HepG2 (cell line): Measurements from ENCODE around the gene SLC4A2. TPM values are rescaled to one million over a fixed set of nuclear protein-coding genes. Genes with fewer than 3 reads are reported as not detected.
A peak's percentile ranks its signal among the peaks of the same experiment; 100 is the strongest.

Experiments
- DNMT3B ChIP-seq: conservative IDR thresholded peaks from 2 replicates; pipeline ENCODE4 v1.6.1; 2016; ENCODE audit warnings: missing biosample characterization, control low read depth
- HIC2 ChIP-seq: sonication (generic); formaldehyde crosslinking; IDR thresholded peaks from 2 replicates; pipeline ENCODE4 v1.9.0; 2022; ENCODE audit warnings: low read depth, missing genetic modification reagents
- HMGXB4 ChIP-seq, 2 experiments: sonication (generic) in 1 of 2; formaldehyde crosslinking in 1 of 2; IDR thresholded peaks; 2 replicates each; pipeline versions ENCODE4 v1.4.0 to v1.6.1; 2018 to 2020; ENCODE audit warnings: missing genetic modification reagents in 2 of 2, borderline replicate concordance in 1 of 2, low read depth in 1 of 2, mild to moderate bottlenecking in 1 of 2, missing biosample characterization in 1 of 2
- HNF4A ChIP-seq: sonication (generic); formaldehyde crosslinking; IDR thresholded peaks from 2 replicates; pipeline ENCODE4 v1.4.0; 2020; ENCODE audit warnings: missing genetic modification reagents
- NKX3-1 ChIP-seq: sonication (generic); formaldehyde crosslinking; IDR thresholded peaks from 2 replicates; pipeline ENCODE4 v1.5.0; 2020; ENCODE audit warnings: missing genetic modification reagents
- PAWR ChIP-seq: sonication (generic); formaldehyde crosslinking; IDR thresholded peaks from 2 replicates; pipeline ENCODE4 v1.4.0; 2020; ENCODE audit warnings: missing genetic modification reagents, mild to moderate bottlenecking, borderline replicate concordance
- RBAK ChIP-seq: sonication (generic); formaldehyde crosslinking; IDR thresholded peaks from 2 replicates; pipeline ENCODE4 v1.5.1; 2020; ENCODE audit warnings: mild to moderate bottlenecking, missing genetic modification reagents
- REL ChIP-seq: sonication (generic); formaldehyde crosslinking; conservative IDR thresholded peaks from 2 replicates; pipeline ENCODE4 v1.8.0; 2022; ENCODE audit warnings: mild to moderate bottlenecking, missing genetic modification reagents, moderate library complexity
- SMAD1 ChIP-seq: sonication (generic); formaldehyde crosslinking; IDR thresholded peaks from 2 replicates; pipeline ENCODE4 v1.4.0; 2020; ENCODE audit warnings: missing genetic modification reagents, low read depth, mild to moderate bottlenecking, borderline replicate concordance
- SOX5 ChIP-seq: IDR thresholded peaks from 2 replicates; pipeline ENCODE4 v1.6.1; 2016; ENCODE audit warnings: borderline replicate concordance
- TRIM22 ChIP-seq: fragments of 450-650 bp; IDR thresholded peaks from 2 replicates; pipeline ENCODE4 v1.6.1; 2017
- ZBTB21 ChIP-seq: sonication (generic); formaldehyde crosslinking; IDR thresholded peaks from 2 replicates; pipeline ENCODE4 v1.4.0; 2020; ENCODE audit warnings: missing genetic modification reagents
- ZFY ChIP-seq: sonication (generic); formaldehyde crosslinking; IDR thresholded peaks from 2 replicates; pipeline ENCODE4 v1.4.0; 2020; ENCODE audit warnings: missing genetic modification reagents
- ZNF563 ChIP-seq: sonication (generic); formaldehyde crosslinking; IDR thresholded peaks from 2 replicates; pipeline ENCODE4 v1.8.0; 2022; ENCODE audit warnings: mild to moderate bottlenecking, moderate library complexity, missing genetic modification reagents
- ZNF564 ChIP-seq: sonication (generic); formaldehyde crosslinking; IDR thresholded peaks from 2 replicates; pipeline ENCODE4 v1.8.1; 2023; ENCODE audit warnings: mild to moderate bottlenecking, missing genetic modification reagents
- polyA plus RNA-seq, 8 experiments: library from polyadenylated mRNA; depleted of rRNA in 3 of 8; stranded (reverse) in 7 of 8; unstranded in 1 of 8; fragments of >200 nt; fragmentation: Illumina TruSeq in 4 of 8; extraction: Trizol in 4 of 8; gene quantifications; 2 replicates each; pipeline versions ENCODE4 v1.2.1 to v1.2.3, GENCODE V29; 2011 to 2016; ENCODE audit warnings: low read depth in 4 of 8, missing spikeins in 1 of 8, mixed read lengths in 1 of 8; ENCODE audit not compliant: insufficient read depth in 1 of 8
- total RNA-seq, 5 experiments: library from RNA; depleted of rRNA; stranded (reverse); fragments of >200 nt; fragmentation: Illumina TruSeq; extraction: Trizol; gene quantifications; 2 replicates each; pipeline ENCODE4 v1.2.3, GENCODE V29; 2016; ENCODE audit warnings: low read depth in 1 of 5
- TF ChIP-seq, protein P1 (sequence below): IDR thresholded peaks from 2 replicates; pipeline ENCODE4 v1.6.1; 2012; ENCODE audit warnings: low read depth, low read length, improper control_type of control experiment
- TF ChIP-seq, protein P2 (sequence below): sonication (generic); formaldehyde crosslinking; IDR thresholded peaks from 2 replicates; pipeline ENCODE4 v1.5.0; 2020; ENCODE audit warnings: missing genetic modification reagents

The SLC4A2 gene
- total and polyA plus RNA-seq, 2 of the 13 experiments (the other 11 are each of a cell fraction or from before 2014, with no cell fraction given), result 51.9 to 73.4 TPM

DNA sequence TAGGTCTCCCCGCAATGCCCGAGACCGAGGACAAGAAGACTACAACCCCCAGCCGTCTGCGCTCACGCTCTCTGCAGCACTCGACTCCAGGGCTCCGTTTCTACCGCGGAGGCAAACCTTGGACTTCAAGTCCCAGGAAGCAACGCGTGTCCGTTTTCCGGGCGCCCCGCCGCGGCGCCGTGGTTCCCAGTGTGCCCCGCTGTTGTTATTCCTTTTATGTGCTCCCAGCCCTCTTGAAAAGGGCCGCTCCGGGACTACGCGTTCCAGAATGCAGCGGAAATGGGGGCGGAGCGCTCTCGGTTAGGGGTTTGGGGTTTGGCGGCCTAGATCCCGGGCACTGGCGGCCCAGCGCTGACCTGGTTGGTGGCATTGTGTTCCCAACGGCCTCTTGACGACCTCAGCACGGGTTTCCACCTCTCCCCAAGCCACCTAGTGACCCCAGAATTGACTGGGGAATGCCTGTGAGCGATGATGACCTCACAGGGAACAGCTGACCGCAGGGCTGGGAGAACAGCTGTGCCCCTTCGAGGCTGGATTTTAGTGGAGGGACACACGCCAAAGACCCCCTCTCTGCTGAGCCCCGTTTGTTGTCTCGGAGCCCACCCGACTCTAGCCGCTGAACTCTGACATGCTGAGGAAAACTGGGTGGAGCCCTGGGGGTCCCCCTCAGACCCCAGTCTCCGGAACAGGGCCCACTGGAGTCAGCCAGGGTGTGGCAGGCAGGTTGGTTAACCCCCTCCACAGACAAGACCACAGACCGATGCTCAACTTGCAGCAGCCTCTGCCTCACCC, 1.2 kb upstream of the SLC4A2 start (continued):
- TF ChIP-seq, protein P1, sequence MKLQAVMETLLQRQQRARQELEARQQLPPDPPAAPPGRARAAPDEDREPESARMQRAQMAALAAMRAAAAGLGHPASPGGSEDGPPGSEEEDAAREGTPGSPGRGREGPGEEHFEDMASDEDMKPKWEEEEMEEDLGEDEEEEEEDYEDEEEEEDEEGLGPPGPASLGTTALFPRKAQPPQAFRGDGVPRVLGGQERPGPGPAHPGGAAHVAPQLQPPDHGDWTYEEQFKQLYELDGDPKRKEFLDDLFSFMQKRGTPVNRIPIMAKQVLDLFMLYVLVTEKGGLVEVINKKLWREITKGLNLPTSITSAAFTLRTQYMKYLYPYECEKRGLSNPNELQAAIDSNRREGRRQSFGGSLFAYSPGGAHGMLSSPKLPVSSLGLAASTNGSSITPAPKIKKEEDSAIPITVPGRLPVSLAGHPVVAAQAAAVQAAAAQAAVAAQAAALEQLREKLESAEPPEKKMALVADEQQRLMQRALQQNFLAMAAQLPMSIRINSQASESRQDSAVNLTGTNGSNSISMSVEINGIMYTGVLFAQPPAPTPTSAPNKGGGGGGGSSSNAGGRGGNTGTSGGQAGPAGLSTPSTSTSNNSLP, result no peak
- TF ChIP-seq DNMT3B (no peak), SMAD1 (CRISPR knock-in tag) (no peak), HNF4A (0 out of 2 replicates have a peak, but pooled peaks have one; percentile 21), SOX5 (CRISPR knock-in tag) (peak; percentile 9; the same call in 1 of the 2 replicates), ZNF563 (CRISPR knock-in tag) (no peak; the same call in 1 of the 2 replicates), TRIM22 (no peak), RBAK (no peak), ZBTB21 (CRISPR knock-in tag) (peak; percentile 70; the same call in 1 of the 2 replicates), PAWR (CRISPR knock-in tag) (no peak), NKX3-1 (0 out of 2 replicates have a peak, but pooled peaks have one; percentile 60), ZNF564 (CRISPR knock-in tag) (0 out of 2 replicates have a peak, but pooled peaks have one; percentile 47), HMGXB4 (CRISPR knock-in tag; IDR thresholded peaks at IDR 0.05; ENCODE audit: borderline replicate concordance in 1 of 2, low read depth in 1 of 2) (peak in 1 of 2 experiments; percentile 65; a peak in 1 of 4 replicates), HIC2 (peak; percentile 36; the same call in 1 of the 2 replicates), ZFY (peak; percentile 95), REL (CRISPR knock-in tag) (no peak)
- TF ChIP-seq, protein P2, sequence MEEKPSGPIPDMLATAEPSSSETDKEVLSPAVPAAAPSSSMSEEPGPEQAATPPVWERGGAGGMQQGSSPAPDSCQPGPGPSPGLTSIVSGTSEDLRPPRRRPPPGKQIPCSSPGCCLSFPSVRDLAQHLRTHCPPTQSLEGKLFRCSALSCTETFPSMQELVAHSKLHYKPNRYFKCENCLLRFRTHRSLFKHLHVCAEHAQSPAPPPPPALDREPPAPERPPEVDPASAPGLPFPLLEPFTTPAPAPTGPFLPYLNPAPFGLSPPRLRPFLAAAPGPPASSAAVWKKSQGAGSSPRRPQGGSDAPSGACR (CRISPR knock-in tag), result no peak
